ENCODE results near the gene ADIPOR2. TPM values are rescaled to one million over a fixed set of nuclear protein-coding genes. Genes with fewer than 3 reads are reported as not detected.

ADIPOR2 gene
- total and polyA plus RNA-seq, 2 of the 4 experiments (the other 2 are of a cell fraction), result 20.0 to 24.9 TPM

DNA sequence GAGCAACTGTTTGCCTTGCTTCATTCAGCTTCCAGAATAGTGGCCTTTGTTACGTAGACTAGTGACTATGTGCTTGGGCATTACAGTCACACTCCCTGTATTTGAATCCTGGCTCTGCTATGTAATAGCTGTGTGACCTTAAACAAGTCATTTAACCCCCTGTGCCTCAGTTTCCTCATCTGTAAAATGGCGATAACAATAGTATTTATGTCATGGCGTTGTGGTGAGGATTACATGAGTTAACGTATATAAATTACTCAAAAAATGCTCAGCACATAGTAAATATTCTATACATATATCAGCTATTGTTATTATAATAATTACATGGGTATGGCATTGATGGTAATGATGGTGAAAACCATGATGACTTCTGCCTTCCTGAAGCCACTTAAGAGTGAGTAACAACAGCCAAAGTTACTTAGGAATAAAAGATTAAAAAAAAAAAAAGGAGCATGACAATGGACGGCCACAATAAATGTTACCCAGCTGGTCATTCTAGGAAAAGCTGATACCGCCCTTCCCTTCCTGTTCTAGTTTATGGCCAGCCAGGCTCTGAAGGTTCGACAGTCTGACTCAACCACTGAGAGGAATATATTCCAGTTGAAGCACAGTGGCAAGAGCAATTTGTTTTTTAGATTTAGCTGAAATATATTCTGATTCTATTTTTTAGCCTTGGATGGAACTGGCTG, 9.9 kb upstream of the ADIPOR2 start:
- no peak for ATAC-seq (ENCODE audit: low read depth)
- WGBS, 2 experiments (ENCODE audit: extremely low coverage in 2 of 2, insufficient read length in 1 of 2), result 56% methylated on average over 2 of the region's 7 CpGs; no CpG with 5 or more reads in 1 of the 2 experiments
- H2BK5ac ChIP-seq (ENCODE audit: low read depth, low read length, poor library complexity, severe bottlenecking), result no peak overlapping the region
- H3K27me3 ChIP-seq (ENCODE audit: control insufficient read depth, insufficient read depth, low read length), result peaks cover 2% of the 10 kb centered on the region; the same call in 1 of the 2 replicates
- H3K4ac ChIP-seq (ENCODE audit: low read depth, low read length), result no peak overlapping the region
- no peak overlapping the region for H2AK5ac ChIP-seq (ENCODE audit: low read depth, low read length)
- H3K4me1 ChIP-seq (ENCODE audit: control insufficient read depth, insufficient read depth, low read length), result no peaks in the 10 kb centered on the region
- no peaks in the 10 kb centered on the region for H4K20me1 ChIP-seq (ENCODE audit: insufficient read depth, low read length)
- TF ChIP-seq FOS (IDR thresholded peaks at IDR 0.05; ENCODE audit: low read depth, low read length), result no peak
- no peak for TF ChIP-seq RAD21 (IDR thresholded peaks at IDR 0.05; ENCODE audit: low read length)
- no peak for TF ChIP-seq CTCF (conservative IDR thresholded peaks at IDR 0.05; ENCODE audit: low read depth, low read length)
- no peak for TF ChIP-seq CEBPB (IDR thresholded peaks at IDR 0.05; ENCODE audit: low read depth, low read length)
- no peak for TF ChIP-seq MAZ (IDR thresholded peaks at IDR 0.05; ENCODE audit: borderline replicate concordance, low read depth, low read length)
- no peak for TF ChIP-seq RFX5 (IDR thresholded peaks at IDR 0.05; ENCODE audit: low read depth, low read length)
- TF ChIP-seq RCOR1 (IDR thresholded peaks at IDR 0.05; ENCODE audit: insufficient replicate concordance, low read length), result no peak
- TF ChIP-seq BHLHE40 (IDR thresholded peaks at IDR 0.05; ENCODE audit: low read depth, low read length), result no peak
- no peak for TF ChIP-seq CHD1 (IDR thresholded peaks at IDR 0.05; ENCODE audit: low read depth, low read length)
- TF ChIP-seq MXI1 (IDR thresholded peaks at IDR 0.05; ENCODE audit: borderline replicate concordance, low read depth, low read length), result no peak
- TF ChIP-seq, protein P1, sequence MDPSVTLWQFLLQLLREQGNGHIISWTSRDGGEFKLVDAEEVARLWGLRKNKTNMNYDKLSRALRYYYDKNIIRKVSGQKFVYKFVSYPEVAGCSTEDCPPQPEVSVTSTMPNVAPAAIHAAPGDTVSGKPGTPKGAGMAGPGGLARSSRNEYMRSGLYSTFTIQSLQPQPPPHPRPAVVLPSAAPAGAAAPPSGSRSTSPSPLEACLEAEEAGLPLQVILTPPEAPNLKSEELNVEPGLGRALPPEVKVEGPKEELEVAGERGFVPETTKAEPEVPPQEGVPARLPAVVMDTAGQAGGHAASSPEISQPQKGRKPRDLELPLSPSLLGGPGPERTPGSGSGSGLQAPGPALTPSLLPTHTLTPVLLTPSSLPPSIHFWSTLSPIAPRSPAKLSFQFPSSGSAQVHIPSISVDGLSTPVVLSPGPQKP (IDR thresholded peaks at IDR 0.05; ENCODE audit: borderline replicate concordance, low read depth, low read length), result no peak
- TF ChIP-seq POLR2A (IDR thresholded peaks at IDR 0.05; ENCODE audit: low read depth, low read length), result no peak
- TF ChIP-seq SMC3 (IDR thresholded peaks at IDR 0.05; ENCODE audit: low read depth, low read length), result no peak
- no peak overlapping the region for H3K23ac ChIP-seq (ENCODE audit: low read depth, low read length)
- dilution Hi-C loops (cut with HindIII; ENCODE audit: low sequenced_read_pairs, unreplicated experiment), result no loop called here
- no peak overlapping the region for H3K56ac ChIP-seq (ENCODE audit: extremely low read depth, insufficient read depth, low read length)
- BruUV-seq (replicated peaks), result no TSS peak
- H4K8ac ChIP-seq (ENCODE audit: low read depth in 2 of 2, low read length in 2 of 2), result no peak overlapping the region
- H2BK15ac ChIP-seq (ENCODE audit: low read depth, low read length), result no peak overlapping the region
- no peak overlapping the region for H4K5ac ChIP-seq (ENCODE audit: low read depth, low read length)
- ChIA-PET POLR2A (ENCODE audit: unreplicated experiment) (no interaction called here), CTCF (no interaction called here)
- H4K91ac ChIP-seq (ENCODE audit: insufficient read depth, low read depth, low read length), result no peak overlapping the region
- H3K4me2 ChIP-seq (ENCODE audit: low read depth, low read length), result no peak overlapping the region
- no peaks in the 10 kb centered on the region for H3K9me1 ChIP-seq (ENCODE audit: insufficient read depth, low read length)
- intact Hi-C loops (cut with micrococcal nuclease), result no loop called here
- in situ Hi-C loops (cut with MboI; ENCODE audit: low sequenced_read_pairs), result no loop called here
- H3K36me3 ChIP-seq (ENCODE audit: control insufficient read depth, insufficient read depth, low read length), result no peaks in the 10 kb centered on the region
- H3K14ac ChIP-seq (replicated peaks; ENCODE audit: low read depth, low read length), result no peak overlapping the region
- H3K9ac ChIP-seq (ENCODE audit: low read depth, low read length), result no peak overlapping the region
- H2AFZ ChIP-seq (replicated peaks; ENCODE audit: low read length, poor library complexity), result no peak overlapping the region
- no peaks in the 10 kb centered on the region for H3K9me3 ChIP-seq (ENCODE audit: control insufficient read depth, insufficient read depth, low read length)
- no peak overlapping the region for H3K4me3 ChIP-seq (ENCODE audit: insufficient read depth, low read depth, low read length)
- H3K27ac ChIP-seq (ENCODE audit: insufficient read depth, low read length), result no peak overlapping the region
- H2AK9ac ChIP-seq (replicated peaks; ENCODE audit: low read depth, low read length, poor library complexity), result no peak overlapping the region
- DNase-seq, result no peak
- no peak overlapping the region for H2BK20ac ChIP-seq (ENCODE audit: low read depth, low read length)
- H3K79me1 ChIP-seq (ENCODE audit: low read depth in 1 of 2, low read length in 2 of 2), result no peaks in the 10 kb centered on the region
- H2BK120ac ChIP-seq (ENCODE audit: low read depth, low read length), result no peak overlapping the region
- H3K18ac ChIP-seq (ENCODE audit: low read depth, low read length), result no peak overlapping the region
